GM23248 (cell line): ENCODE measurements around the gene CAPS.

Source experiments
- EZH2 ChIP-seq: fragments of 200-600 bp; sonication (generic); IDR thresholded peaks from 2 replicates; pipeline ENCODE4 v1.6.1; 2018; ENCODE audit warnings: antibody characterized with exemption, mild to moderate bottlenecking; ENCODE audit not compliant: insufficient read depth, poor library complexity, severe bottlenecking
- EZH2phosphoT487 ChIP-seq: fragments of 200-600 bp; sonication (generic); IDR thresholded peaks from 2 replicates; pipeline ENCODE4 v1.6.1; 2018; ENCODE audit warnings: antibody characterized with exemption, moderate library complexity, mild to moderate bottlenecking, low read depth; ENCODE audit not compliant: insufficient read depth

DNA sequence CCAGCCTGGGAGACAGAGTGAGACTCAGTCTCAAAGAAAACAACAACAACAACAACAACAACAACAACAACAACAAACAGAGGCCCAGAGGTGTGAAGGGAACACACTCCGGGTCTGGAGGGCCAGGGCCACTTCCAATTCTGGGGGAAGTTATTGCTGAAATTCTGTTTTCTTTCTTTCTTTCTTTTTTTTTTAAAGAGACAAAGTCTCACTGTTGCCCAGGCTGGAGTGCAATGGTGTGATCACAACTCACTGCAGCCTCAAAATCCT lies 3.5 kb upstream of the CAPS start:
- TF ChIP-seq EZH2: no peak
- TF ChIP-seq EZH2phosphoT487: no peak
